OCI-LY1 (cell line): Measurements from ENCODE around the gene VTI1A.

ENCODE experiments used
- H2AFZ ChIP-seq: fragments of 200-600 bp; sonication (generic), shearing (Covaris generic); 2 replicates; pipeline ENCODE4 v1.6.0; 2014; ENCODE audit warnings: antibody characterized with exemption, mild to moderate bottlenecking, low read length
- H3F3A ChIP-seq: fragments of 200-600 bp; sonication (generic), shearing (Covaris generic); 2 replicates; pipeline ENCODE4 v1.6.0; 2014; ENCODE audit warnings: mild to moderate bottlenecking, antibody characterized with exemption, low read length, moderate library complexity; ENCODE audit not compliant: insufficient read depth
- H3K27ac ChIP-seq: fragments of 200-600 bp; sonication (generic); 2 replicates; pipeline ENCODE4 v1.5.1; 2014; ENCODE audit warnings: low read length, mixed run types, mild to moderate bottlenecking, low read depth; ENCODE audit not compliant: poor library complexity, severe bottlenecking
- H3K27me3 ChIP-seq: fragments of 200-600 bp; sonication (generic); 2 replicates; pipeline ENCODE4 v1.6.0; 2014; ENCODE audit warnings: antibody characterized with exemption, mild to moderate bottlenecking, low read length, moderate library complexity; ENCODE audit not compliant: insufficient read depth
- H3K36me3 ChIP-seq: fragments of 200-600 bp; sonication (generic); 2 replicates; pipeline ENCODE4 v1.6.1; 2014; ENCODE audit warnings: mild to moderate bottlenecking, antibody characterized with exemption, low read length, moderate library complexity, mixed read lengths; ENCODE audit not compliant: insufficient read depth
- H3K4me1 ChIP-seq: fragments of 200-600 bp; sonication (generic); 2 replicates; pipeline ENCODE4 v1.5.1; 2014; ENCODE audit warnings: mild to moderate bottlenecking, low read length, moderate library complexity; ENCODE audit not compliant: insufficient read depth, severe bottlenecking
- H3K4me2 ChIP-seq: fragments of 200-600 bp; sonication (generic), shearing (Covaris generic); 2 replicates; pipeline ENCODE4 v1.6.1; 2014; ENCODE audit warnings: low read length
- H3K4me3 ChIP-seq: fragments of 200-600 bp; sonication (generic); 2 replicates; pipeline ENCODE4 v1.5.1; 2014; ENCODE audit warnings: low read length, low read depth, mild to moderate bottlenecking, mixed read lengths; ENCODE audit not compliant: poor library complexity, severe bottlenecking
- H3K79me2 ChIP-seq: fragments of 200-600 bp; shearing (Covaris generic); 2 replicates; pipeline ENCODE4 v1.6.1; 2016; ENCODE audit warnings: mixed run types, low read length, mixed read lengths; ENCODE audit not compliant: insufficient read depth
- H3K9ac ChIP-seq: fragments of 200-600 bp; sonication (generic), shearing (Covaris generic); 2 replicates; pipeline ENCODE4 v1.6.1; 2014; ENCODE audit warnings: mild to moderate bottlenecking, low read length, mixed read lengths
- H3K9me2 ChIP-seq: fragments of 200-600 bp; sonication (generic), shearing (Covaris generic); 2 replicates; pipeline ENCODE4 v1.6.1; 2014; ENCODE audit warnings: low read depth, mild to moderate bottlenecking, low read length, mixed read lengths
- H3K9me3 ChIP-seq: fragments of 200-600 bp; shearing (Covaris generic); 2 replicates; pipeline ENCODE4 v1.6.1; 2014; ENCODE audit warnings: low read length, mixed read lengths
- H4K20me1 ChIP-seq: fragments of 200-600 bp; sonication (generic), shearing (Covaris generic); 2 replicates; pipeline ENCODE4 v1.6.0; 2016; ENCODE audit warnings: mild to moderate bottlenecking, low read length; ENCODE audit not compliant: insufficient read depth
- EZH2 ChIP-seq: fragments of 200-600 bp; sonication (generic), shearing (Covaris generic); IDR thresholded peaks from 2 replicates; pipeline ENCODE4 v1.8.0; 2017; ENCODE audit warnings: borderline replicate concordance, mixed run types, mild to moderate bottlenecking, antibody characterized with exemption, low read length, moderate library complexity, mixed read lengths
- TF ChIP-seq, protein P1 (sequence below): fragments of 200-600 bp; sonication (generic), shearing (Covaris generic); IDR thresholded peaks from 2 replicates; pipeline ENCODE4 v1.5.1; 2017; ENCODE audit warnings: mild to moderate bottlenecking, antibody characterized with exemption, low read length, moderate library complexity, mixed read lengths

The VTI1A gene

DNA sequence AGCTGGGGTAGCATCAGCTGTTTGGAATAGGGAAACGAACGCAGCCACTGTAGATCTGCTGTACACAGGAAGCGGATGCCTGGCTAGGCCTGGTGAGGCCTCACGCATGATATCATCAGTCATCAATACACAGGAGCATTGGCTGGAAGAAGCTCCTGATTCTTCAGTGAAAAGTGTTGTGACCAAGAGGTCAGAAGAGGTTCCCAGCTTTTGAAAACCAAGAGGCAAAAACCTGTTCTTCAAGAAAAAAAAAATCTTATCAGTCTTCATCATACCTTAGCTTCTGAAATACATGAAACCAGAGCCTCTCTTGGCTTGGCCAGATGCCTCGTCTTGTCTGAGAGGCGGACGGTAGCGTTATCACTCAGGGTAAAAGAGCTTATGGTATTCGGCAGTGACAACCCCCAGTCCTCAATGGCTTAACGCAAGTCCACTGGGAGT, 363.7 kb downstream of the VTI1A start:
- Histone ChIP-seq H3F3A (no peaks in the 10 kb centered on the region), H3K9me2 (no peaks in the 10 kb centered on the region), H3K9me3 (no peaks in the 10 kb centered on the region), H3K9ac (no peak overlapping the region), H3K27me3 (no peaks in the 10 kb centered on the region), H3K4me3 (no peak overlapping the region), H3K27ac (no peak overlapping the region), H3K36me3 (no peaks in the 10 kb centered on the region), H3K79me2 (no peaks in the 10 kb centered on the region), H2AFZ (no peak overlapping the region), H3K4me1 (no peaks in the 10 kb centered on the region), H3K4me2 (no peak overlapping the region), H4K20me1 (no peaks in the 10 kb centered on the region)
- TF ChIP-seq, protein P1, sequence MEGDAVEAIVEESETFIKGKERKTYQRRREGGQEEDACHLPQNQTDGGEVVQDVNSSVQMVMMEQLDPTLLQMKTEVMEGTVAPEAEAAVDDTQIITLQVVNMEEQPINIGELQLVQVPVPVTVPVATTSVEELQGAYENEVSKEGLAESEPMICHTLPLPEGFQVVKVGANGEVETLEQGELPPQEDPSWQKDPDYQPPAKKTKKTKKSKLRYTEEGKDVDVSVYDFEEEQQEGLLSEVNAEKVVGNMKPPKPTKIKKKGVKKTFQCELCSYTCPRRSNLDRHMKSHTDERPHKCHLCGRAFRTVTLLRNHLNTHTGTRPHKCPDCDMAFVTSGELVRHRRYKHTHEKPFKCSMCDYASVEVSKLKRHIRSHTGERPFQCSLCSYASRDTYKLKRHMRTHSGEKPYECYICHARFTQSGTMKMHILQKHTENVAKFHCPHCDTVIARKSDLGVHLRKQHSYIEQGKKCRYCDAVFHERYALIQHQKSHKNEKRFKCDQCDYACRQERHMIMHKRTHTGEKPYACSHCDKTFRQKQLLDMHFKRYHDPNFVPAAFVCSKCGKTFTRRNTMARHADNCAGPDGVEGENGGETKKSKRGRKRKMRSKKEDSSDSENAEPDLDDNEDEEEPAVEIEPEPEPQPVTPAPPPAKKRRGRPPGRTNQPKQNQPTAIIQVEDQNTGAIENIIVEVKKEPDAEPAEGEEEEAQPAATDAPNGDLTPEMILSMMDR = no peak
- TF ChIP-seq EZH2 = no peak

DNA sequence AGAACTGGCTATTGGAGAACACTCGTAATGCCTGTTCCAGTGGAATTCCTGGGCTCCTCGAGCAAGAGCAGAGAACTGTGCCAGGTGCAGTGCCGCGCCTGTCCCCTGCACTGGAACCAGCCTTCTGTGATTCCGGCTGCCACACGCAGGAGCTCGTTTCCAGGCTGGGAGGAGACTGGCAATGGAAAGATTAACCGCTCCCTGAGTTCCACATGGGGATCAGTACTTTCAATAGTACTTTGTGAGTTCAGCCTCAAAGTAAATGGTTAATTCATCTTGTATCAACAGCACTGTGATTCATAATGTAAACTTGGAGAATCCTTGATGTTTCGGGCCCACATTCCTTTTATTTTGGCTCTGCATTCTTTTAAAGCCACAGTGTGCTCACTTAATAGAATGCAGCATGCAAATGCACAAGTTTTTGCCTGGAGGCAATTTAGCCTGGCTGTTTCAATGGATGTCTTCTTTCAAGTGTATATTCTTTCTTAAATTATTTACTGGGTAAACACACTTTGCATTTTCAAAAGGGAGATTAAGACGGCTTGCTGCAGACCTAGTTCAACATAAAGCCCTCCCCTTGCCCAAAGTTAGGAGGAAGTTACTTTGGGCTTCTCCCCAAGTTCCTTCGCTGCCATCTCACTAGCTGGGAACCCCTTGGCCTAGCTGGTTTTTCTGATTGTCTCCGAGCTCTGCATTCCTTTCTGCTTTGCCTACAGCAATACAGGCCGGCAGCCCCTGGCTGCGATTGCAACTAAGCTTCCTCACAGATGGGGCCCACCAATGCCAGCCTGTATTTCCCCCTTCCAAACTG, 364.9 kb downstream of the VTI1A start:
- no peaks in the 10 kb centered on the region for H3K9me3 ChIP-seq
- no peaks in the 10 kb centered on the region for H3K36me3 ChIP-seq
- H3K27ac ChIP-seq = no peak overlapping the region
- H2AFZ ChIP-seq = no peak overlapping the region
- H3K4me2 ChIP-seq = no peak overlapping the region
- no peaks in the 10 kb centered on the region for H3K79me2 ChIP-seq
- H3K4me3 ChIP-seq = no peak overlapping the region
- no peaks in the 10 kb centered on the region for H3F3A ChIP-seq
- H4K20me1 ChIP-seq = no peaks in the 10 kb centered on the region
- H3K4me1 ChIP-seq = no peaks in the 10 kb centered on the region
- H3K9ac ChIP-seq = no peak overlapping the region
- TF ChIP-seq, protein P1 = no peak
- TF ChIP-seq EZH2 = no peak
- H3K9me2 ChIP-seq = no peaks in the 10 kb centered on the region
- H3K27me3 ChIP-seq = no peaks in the 10 kb centered on the region

DNA sequence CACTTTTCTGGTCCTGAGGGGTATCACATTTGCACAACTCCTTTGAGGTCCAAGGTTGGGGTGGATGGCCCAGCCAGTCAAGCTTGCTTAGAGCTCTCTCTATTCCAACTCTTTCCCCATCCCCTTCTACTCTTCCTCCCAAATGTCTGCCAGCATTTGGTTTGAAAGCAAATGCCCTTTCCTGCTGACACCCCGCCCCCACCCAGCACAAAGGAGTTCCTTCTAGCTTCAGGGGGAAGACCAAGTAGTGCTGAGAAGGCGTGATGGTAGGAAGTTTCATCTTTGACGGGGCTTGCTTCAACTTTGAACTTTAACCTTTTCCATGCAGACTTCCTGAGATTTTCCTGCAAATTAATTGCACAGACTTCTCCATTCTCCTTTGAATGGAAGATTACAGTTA, 365.6 kb downstream of the VTI1A start:
- Histone ChIP-seq H3K4me2 (no peak overlapping the region), H3K4me3 (no peak overlapping the region), H3K9ac (no peak overlapping the region), H3K9me2 (no peaks in the 10 kb centered on the region), H3K9me3 (no peaks in the 10 kb centered on the region), H3F3A (no peaks in the 10 kb centered on the region), H3K4me1 (no peaks in the 10 kb centered on the region), H3K79me2 (no peaks in the 10 kb centered on the region), H3K27me3 (no peaks in the 10 kb centered on the region), H2AFZ (no peak overlapping the region), H4K20me1 (no peaks in the 10 kb centered on the region), H3K36me3 (no peaks in the 10 kb centered on the region), H3K27ac (no peak overlapping the region)
- TF ChIP-seq, protein P1 = no peak
- no peak for TF ChIP-seq EZH2
